ENCODE measurements around the gene ADAMTS17.

GRCh38 chr15:100277087-100277855 is 64.5 kb downstream of the ADAMTS17 start:
- TF ChIP-seq CTCF (conservative IDR thresholded peaks at IDR 0.05; ENCODE audit: low read depth, low read length) (no peak), EZH2 (IDR thresholded peaks at IDR 0.05; ENCODE audit: borderline replicate concordance, low read depth, low read length, poor library complexity, severe bottlenecking) (no peak)
